Loucy (cell line): ENCODE results near the gene MGLL.

Experiments
- H2AFZ ChIP-seq: fragments of 200-600 bp; sonication (generic); 2 replicates; pipeline ENCODE4 v1.6.0; 2016; ENCODE audit warnings: antibody characterized with exemption, mild to moderate bottlenecking, low read length, moderate library complexity
- H3F3A ChIP-seq: fragments of 200-600 bp; 2 replicates; pipeline ENCODE4 v1.6.0; 2016; ENCODE audit warnings: antibody characterized with exemption, low read depth, mild to moderate bottlenecking
- H3K27me3 ChIP-seq: fragments of 200-600 bp; sonication (generic); 2 replicates; pipeline ENCODE4 v1.6.1; 2014; ENCODE audit warnings: low read length, mild to moderate bottlenecking; ENCODE audit not compliant: insufficient read depth, poor library complexity, severe bottlenecking
- H3K36me3 ChIP-seq: fragments of 200-600 bp; sonication (generic); 2 replicates; pipeline ENCODE4 v1.6.1; 2016; ENCODE audit warnings: low read length; ENCODE audit not compliant: insufficient read depth
- H3K4me1 ChIP-seq: fragments of 200-600 bp; sonication (generic); 2 replicates; pipeline ENCODE4 v1.5.1; 2014; ENCODE audit warnings: low read length, mild to moderate bottlenecking; ENCODE audit not compliant: insufficient read depth, poor library complexity, severe bottlenecking
- H3K4me2 ChIP-seq: fragments of 200-600 bp; sonication (generic); 2 replicates; pipeline ENCODE4 v1.6.0; 2014; ENCODE audit warnings: antibody characterized with exemption, low read length, low read depth, mild to moderate bottlenecking; ENCODE audit not compliant: poor library complexity, severe bottlenecking
- H3K4me3 ChIP-seq: fragments of 200-600 bp; sonication (generic); 2 replicates; pipeline ENCODE4 v1.5.1; 2014; ENCODE audit warnings: low read length, mild to moderate bottlenecking, mixed read lengths; ENCODE audit not compliant: poor library complexity, severe bottlenecking
- H3K79me2 ChIP-seq: fragments of 200-600 bp; sonication (generic); 2 replicates; pipeline ENCODE4 v1.6.1; 2014; ENCODE audit warnings: low read length; ENCODE audit not compliant: insufficient read depth
- H3K9ac ChIP-seq: fragments of 200-600 bp; sonication (generic); 2 replicates; pipeline ENCODE4 v1.6.0; 2014; ENCODE audit warnings: mild to moderate bottlenecking, low read depth, low read length, moderate library complexity; ENCODE audit not compliant: poor library complexity, severe bottlenecking
- H3K9me2 ChIP-seq: fragments of 200-600 bp; sonication (generic); replicated peaks from 2 replicates; pipeline ENCODE4 v1.6.1; 2016; ENCODE audit warnings: low read depth, low read length, mixed read lengths
- H3K9me3 ChIP-seq: fragments of 200-600 bp; sonication (generic); 2 replicates; pipeline ENCODE4 v1.6.1; 2014; ENCODE audit warnings: mild to moderate bottlenecking, antibody characterized with exemption, low read length, low read depth; ENCODE audit not compliant: insufficient read depth
- H4K20me1 ChIP-seq: fragments of 200-600 bp; sonication (generic); 2 replicates; pipeline ENCODE4 v1.6.0; 2014; ENCODE audit warnings: antibody characterized with exemption, low read length, mild to moderate bottlenecking; ENCODE audit not compliant: insufficient read depth, poor library complexity, severe bottlenecking
- EZH2phosphoT487 ChIP-seq: fragments of 200-600 bp; IDR thresholded peaks from 2 replicates; pipeline ENCODE4 v1.6.1; 2018; ENCODE audit warnings: antibody characterized with exemption, mild to moderate bottlenecking, moderate library complexity, borderline replicate concordance
- TF ChIP-seq, protein P1 (sequence below): fragments of 200-600 bp; sonication (generic); conservative IDR thresholded peaks from 2 replicates; pipeline ENCODE4 v1.5.1; 2014; ENCODE audit warnings: mild to moderate bottlenecking, antibody characterized with exemption, low read length

Gene MGLL

DNA sequence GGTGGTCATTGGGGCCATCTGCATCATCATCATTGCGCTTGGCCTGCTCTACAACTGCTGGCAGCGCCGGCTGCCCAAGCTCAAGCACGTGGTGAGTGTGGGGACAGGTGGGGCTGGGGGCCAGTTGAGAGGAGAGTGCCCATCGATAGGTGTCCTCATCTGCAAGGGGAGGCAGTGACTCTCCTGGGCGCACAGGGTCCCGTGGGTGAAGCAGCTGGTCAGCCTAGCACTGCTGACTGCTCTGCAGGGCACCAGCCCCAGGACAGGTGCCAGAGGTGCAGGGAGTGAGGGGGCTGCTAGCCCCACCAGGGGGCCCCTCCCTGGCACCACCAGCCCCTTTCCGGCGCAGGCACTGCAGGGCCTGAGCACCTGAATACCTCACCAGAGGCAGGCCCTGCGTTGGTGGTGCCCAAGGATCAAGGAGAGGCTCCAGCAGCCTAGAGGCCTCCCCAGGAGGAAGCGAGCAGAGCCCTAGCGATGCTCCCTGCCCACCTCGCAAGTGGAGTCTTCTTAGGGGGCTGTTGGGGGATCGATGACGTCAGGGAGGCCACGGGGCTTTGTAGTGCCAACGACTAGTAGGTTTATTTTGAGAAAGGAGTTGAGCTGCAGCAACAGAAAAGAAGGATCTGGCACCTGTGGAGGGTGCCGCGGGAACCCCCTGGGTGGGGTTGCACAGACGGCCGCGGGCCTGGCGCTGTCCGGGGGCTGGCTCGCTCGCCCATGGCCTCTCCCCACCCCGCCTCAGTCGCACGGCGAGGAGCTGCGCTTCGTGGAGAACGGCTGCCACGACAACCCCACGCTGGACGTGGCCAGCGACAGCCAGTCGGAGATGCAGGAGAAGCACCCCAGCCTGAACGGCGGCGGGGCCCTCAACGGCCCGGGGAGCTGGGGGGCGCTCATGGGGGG, 150.5 kb downstream of the MGLL start:
- TF ChIP-seq, protein P1, sequence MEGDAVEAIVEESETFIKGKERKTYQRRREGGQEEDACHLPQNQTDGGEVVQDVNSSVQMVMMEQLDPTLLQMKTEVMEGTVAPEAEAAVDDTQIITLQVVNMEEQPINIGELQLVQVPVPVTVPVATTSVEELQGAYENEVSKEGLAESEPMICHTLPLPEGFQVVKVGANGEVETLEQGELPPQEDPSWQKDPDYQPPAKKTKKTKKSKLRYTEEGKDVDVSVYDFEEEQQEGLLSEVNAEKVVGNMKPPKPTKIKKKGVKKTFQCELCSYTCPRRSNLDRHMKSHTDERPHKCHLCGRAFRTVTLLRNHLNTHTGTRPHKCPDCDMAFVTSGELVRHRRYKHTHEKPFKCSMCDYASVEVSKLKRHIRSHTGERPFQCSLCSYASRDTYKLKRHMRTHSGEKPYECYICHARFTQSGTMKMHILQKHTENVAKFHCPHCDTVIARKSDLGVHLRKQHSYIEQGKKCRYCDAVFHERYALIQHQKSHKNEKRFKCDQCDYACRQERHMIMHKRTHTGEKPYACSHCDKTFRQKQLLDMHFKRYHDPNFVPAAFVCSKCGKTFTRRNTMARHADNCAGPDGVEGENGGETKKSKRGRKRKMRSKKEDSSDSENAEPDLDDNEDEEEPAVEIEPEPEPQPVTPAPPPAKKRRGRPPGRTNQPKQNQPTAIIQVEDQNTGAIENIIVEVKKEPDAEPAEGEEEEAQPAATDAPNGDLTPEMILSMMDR: no peak
- TF ChIP-seq EZH2phosphoT487: no peak
- H3K9me2 ChIP-seq: no peaks in the 10 kb centered on the region
- H3K36me3 ChIP-seq: no peaks in the 10 kb centered on the region
- H3K27me3 ChIP-seq: no peaks in the 10 kb centered on the region
- H3K9ac ChIP-seq: peak overlapping the region; percentile 99
- peak overlapping the region; percentile 78 for H3K4me2 ChIP-seq
- H3K9me3 ChIP-seq: no peaks in the 10 kb centered on the region
- peak overlapping the region; percentile 90 for H3K4me3 ChIP-seq
- H3F3A ChIP-seq: no peaks in the 10 kb centered on the region
- H3K79me2 ChIP-seq: peaks cover 21% of the 10 kb centered on the region
- peaks cover 13% of the 10 kb centered on the region for H3K4me1 ChIP-seq
- peak overlapping the region; percentile 88 for H2AFZ ChIP-seq
- no peaks in the 10 kb centered on the region for H4K20me1 ChIP-seq

DNA sequence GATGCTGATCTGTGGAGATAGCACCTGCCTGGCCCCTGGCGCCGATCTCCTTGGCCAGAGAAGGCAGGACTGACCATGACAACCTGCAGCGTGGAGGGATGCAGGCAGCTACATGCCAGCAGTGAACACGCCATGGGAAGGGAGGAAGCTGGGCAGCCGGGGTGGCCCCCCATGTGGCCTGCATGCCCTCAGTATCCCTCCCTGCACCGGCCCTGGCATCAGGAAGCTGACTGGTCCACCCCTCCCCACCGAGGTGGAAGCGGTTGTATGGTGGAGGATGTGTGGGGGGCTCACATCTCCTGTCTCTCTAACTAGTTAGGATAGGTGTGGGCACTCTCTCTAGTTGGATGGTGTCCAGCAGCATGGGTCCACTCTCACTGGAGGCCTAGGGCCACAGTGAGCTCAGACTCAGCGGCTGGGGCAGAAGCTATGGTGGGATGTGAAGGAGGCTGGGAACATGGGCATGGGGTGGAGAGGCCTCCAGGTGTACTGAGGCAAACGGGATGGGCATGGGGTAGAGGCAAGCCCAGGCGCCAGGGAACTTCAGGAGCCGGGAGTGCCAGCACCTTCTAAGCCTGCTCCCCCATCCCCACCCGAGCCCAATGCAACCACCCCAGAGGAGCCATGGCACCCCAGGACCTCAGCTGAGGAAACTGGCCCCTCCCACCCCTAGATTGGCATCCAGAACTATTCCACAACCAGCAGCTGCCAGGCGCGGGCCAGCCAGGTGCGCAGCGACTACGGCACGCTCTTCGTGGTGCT, 151.4 kb downstream of the MGLL start:
- no peaks in the 10 kb centered on the region for H3K9me2 ChIP-seq
- H3K9ac ChIP-seq: peak overlapping the region; percentile 99
- peak overlapping the region; percentile 78 for H3K4me2 ChIP-seq
- no peaks in the 10 kb centered on the region for H3F3A ChIP-seq
- H2AFZ ChIP-seq: no peak overlapping the region
- no peaks in the 10 kb centered on the region for H3K36me3 ChIP-seq
- no peaks in the 10 kb centered on the region for H3K9me3 ChIP-seq
- no peaks in the 10 kb centered on the region for H3K27me3 ChIP-seq
- H3K79me2 ChIP-seq: peaks cover 21% of the 10 kb centered on the region
- H3K4me3 ChIP-seq: peak overlapping the region; percentile 90
- H3K4me1 ChIP-seq: peaks cover 13% of the 10 kb centered on the region
- no peaks in the 10 kb centered on the region for H4K20me1 ChIP-seq
- TF ChIP-seq, protein P1: no peak
- TF ChIP-seq EZH2phosphoT487: no peak

DNA sequence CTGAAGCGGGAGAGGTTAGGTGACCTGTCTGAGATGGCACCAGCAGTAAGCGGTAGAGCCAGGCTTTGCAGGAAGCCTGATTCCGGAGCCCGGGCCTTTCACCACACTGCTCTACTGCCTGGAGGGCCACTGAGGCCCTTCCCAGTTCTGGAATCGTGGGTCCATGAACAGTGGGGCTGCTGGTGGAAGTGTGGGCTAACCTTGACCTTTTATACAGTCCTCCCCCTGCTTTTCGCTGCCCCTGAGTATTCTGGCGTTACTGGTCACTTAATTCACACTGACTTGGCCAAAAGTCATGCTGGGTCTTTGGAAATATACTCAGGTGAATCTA, 152.1 kb downstream of the MGLL start:
- Histone ChIP-seq H3K9ac (no peak overlapping the region), H3K4me3 (no peak overlapping the region), H3F3A (no peaks in the 10 kb centered on the region), H3K9me3 (no peaks in the 10 kb centered on the region), H4K20me1 (no peaks in the 10 kb centered on the region), H3K9me2 (no peaks in the 10 kb centered on the region), H3K4me2 (no peak overlapping the region), H3K4me1 (peaks cover 13% of the 10 kb centered on the region), H3K27me3 (no peaks in the 10 kb centered on the region), H3K79me2 (peaks cover 21% of the 10 kb centered on the region), H2AFZ (no peak overlapping the region), H3K36me3 (no peaks in the 10 kb centered on the region)
- no peak for TF ChIP-seq EZH2phosphoT487
- TF ChIP-seq, protein P1: no peak
